B cell (primary cell): ENCODE data around the gene CLEC7A.

Experiments used
- CTCF ChIP-seq: fragments of 200-600 bp; IDR thresholded peaks from one replicate; pipeline ENCODE4 v1.8.0; 2022; ENCODE audit warnings: antibody characterized with exemption, mild to moderate bottlenecking
- EZH2 ChIP-seq: IDR thresholded peaks from 2 replicates; pipeline ENCODE4 v1.6.1; 2012; ENCODE audit warnings: borderline replicate concordance, low read depth, mild to moderate bottlenecking, moderate library complexity, low read length; ENCODE audit not compliant: insufficient read depth, poor library complexity, severe bottlenecking

GRCh38 chr12:10082117-10082874 is 47.7 kb downstream of the CLEC7A start:
- TF ChIP-seq CTCF (no peak), EZH2 (no peak)
